GM23338 (cell line): ENCODE results near the gene TNKS2.

Experiments
- CREB1 ChIP-seq: fragments of 250-450 bp; sonication (Bioruptor Pico); IDR thresholded peaks from 2 replicates; pipeline ENCODE4 v1.5.0; 2020; ENCODE audit warnings: low read depth, mild to moderate bottlenecking, moderate library complexity
- CTCF ChIP-seq, 2 experiments: fragments of 200-600 bp in 1 of 2; sonication (generic) in 1 of 2; conservative IDR thresholded peaks; 2 replicates each; pipeline versions ENCODE4 v1.5.1 to v1.6.1; 2016 to 2017; ENCODE audit warnings: antibody characterized with exemption in 2 of 2, low read depth in 2 of 2, mild to moderate bottlenecking in 2 of 2, moderate library complexity in 1 of 2
- ETS1 ChIP-seq: IDR thresholded peaks from 2 replicates; pipeline ENCODE4 v1.6.1; 2016; ENCODE audit warnings: antibody characterized with exemption
- EZH2 ChIP-seq: fragments of 200-600 bp; sonication (generic); IDR thresholded peaks from one replicate; pipeline ENCODE4 v1.8.0; 2017; ENCODE audit warnings: antibody characterized with exemption, mild to moderate bottlenecking, low read depth; ENCODE audit not compliant: unreplicated experiment
- EZH2phosphoT487 ChIP-seq: fragments of 200-600 bp; sonication (generic); IDR thresholded peaks from one replicate; pipeline ENCODE4 v1.8.1; 2018; ENCODE audit warnings: antibody characterized with exemption; ENCODE audit not compliant: unreplicated experiment
- JUNB ChIP-seq: IDR thresholded peaks from one replicate; pipeline ENCODE4 v1.6.1; 2016; ENCODE audit warnings: antibody characterized with exemption; ENCODE audit not compliant: unreplicated experiment
- NANOG ChIP-seq: IDR thresholded peaks from 2 replicates; pipeline ENCODE4 v1.6.1; 2016; ENCODE audit warnings: antibody characterized with exemption, borderline replicate concordance
- POLR2AphosphoS5 ChIP-seq: IDR thresholded peaks from 2 replicates; pipeline ENCODE4 v1.6.1; 2016; ENCODE audit warnings: antibody characterized with exemption, low read depth
- REST ChIP-seq: IDR thresholded peaks from one replicate; pipeline ENCODE4 v1.6.1; 2018; ENCODE audit warnings: antibody characterized with exemption; ENCODE audit not compliant: unreplicated experiment
- STAT1 ChIP-seq: IDR thresholded peaks from one replicate; pipeline ENCODE4 v1.6.1; 2016; ENCODE audit warnings: antibody characterized with exemption; ENCODE audit not compliant: unreplicated experiment
- ZNF331 ChIP-seq: fragments of 250-450 bp; sonication (Bioruptor Pico); IDR thresholded peaks from 2 replicates; pipeline ENCODE4 v1.5.0; 2020; ENCODE audit warnings: low read depth, mild to moderate bottlenecking, moderate library complexity
- ZNF462 ChIP-seq: fragments of 250-450 bp; sonication (Bioruptor Pico); IDR thresholded peaks from 2 replicates; pipeline ENCODE4 v1.5.0; 2020; ENCODE audit warnings: mild to moderate bottlenecking, moderate library complexity

GRCh38 chr10:91804126-91804510, 5.9 kb downstream of the TNKS2 start:
- no peak for TF ChIP-seq REST
- TF ChIP-seq CTCF (conservative IDR thresholded peaks at IDR 0.05; ENCODE audit: low read depth in 2 of 2): no peak
- TF ChIP-seq CREB1 (CRISPR knock-in tag): no peak
- TF ChIP-seq ETS1: no peak
- TF ChIP-seq EZH2: no peak
- TF ChIP-seq JUNB: no peak
- no peak for TF ChIP-seq POLR2AphosphoS5
- TF ChIP-seq EZH2phosphoT487: no peak
- TF ChIP-seq ZNF462 (CRISPR knock-in tag): no peak
- TF ChIP-seq STAT1: no peak
- TF ChIP-seq ZNF331 (CRISPR knock-in tag): no peak
- TF ChIP-seq NANOG: no peak
